ENCODE results near the gene ADGRG3.

Gene ADGRG3

GRCh38 chr16:57679767-57680482, 11.8 kb downstream of the ADGRG3 start:
- Histone ChIP-seq H3K27ac (ENCODE audit: low read length) (no peak overlapping the region), H3K9me3 (ENCODE audit: control insufficient read depth in 1 of 2, low read length in 2 of 2) (no peaks in the 10 kb centered on the region), H3K27me3 (ENCODE audit: low read depth, low read length) (no peaks in the 10 kb centered on the region), H3K36me3 (ENCODE audit: control insufficient read depth in 1 of 2, insufficient read depth in 2 of 2, low read length in 2 of 2) (no peaks in the 10 kb centered on the region), H3K4me1 (ENCODE audit: control insufficient read depth in 1 of 2, insufficient read depth in 2 of 2, low read length in 2 of 2) (no peaks in the 10 kb centered on the region), H3K4me3 (ENCODE audit: low read depth in 1 of 2, low read length in 2 of 2) (no peak overlapping the region)

DNA sequence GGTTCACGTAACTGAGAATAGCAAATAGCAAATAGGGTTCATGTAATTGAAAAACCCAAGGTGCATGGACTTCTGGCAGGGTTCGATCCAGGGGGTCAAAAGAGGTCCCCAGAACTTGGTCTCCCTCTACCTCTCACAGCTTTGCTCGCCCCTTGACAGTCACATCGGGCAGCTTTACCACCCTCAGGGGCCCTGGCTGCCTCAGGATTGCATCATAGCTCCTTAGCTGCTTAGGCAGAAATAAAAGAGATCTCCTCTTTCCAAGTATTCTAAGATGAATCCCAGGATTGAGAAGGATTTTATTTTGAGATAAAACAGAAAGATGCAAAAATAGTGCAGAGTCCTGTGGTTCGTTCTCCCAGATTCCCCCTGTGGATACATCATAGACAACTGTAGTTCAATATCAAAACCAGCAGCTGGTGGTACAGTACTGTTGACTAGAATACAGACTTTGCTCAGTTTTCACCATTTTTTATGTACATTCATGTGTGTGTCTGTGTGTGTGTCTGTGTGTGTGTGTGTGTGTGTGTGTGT, 12.8 kb downstream of the ADGRG3 start:
- Histone ChIP-seq H3K27ac (ENCODE audit: low read length) (no peak overlapping the region), H3K4me1 (ENCODE audit: control insufficient read depth in 1 of 2, insufficient read depth in 2 of 2, low read length in 2 of 2) (no peaks in the 10 kb centered on the region), H3K4me3 (ENCODE audit: low read depth in 1 of 2, low read length in 2 of 2) (no peak overlapping the region), H3K9me3 (ENCODE audit: control insufficient read depth in 1 of 2, low read length in 2 of 2) (no peaks in the 10 kb centered on the region), H3K36me3 (ENCODE audit: control insufficient read depth in 1 of 2, insufficient read depth in 2 of 2, low read length in 2 of 2) (no peaks in the 10 kb centered on the region), H3K27me3 (ENCODE audit: low read depth, low read length) (no peaks in the 10 kb centered on the region)

DNA sequence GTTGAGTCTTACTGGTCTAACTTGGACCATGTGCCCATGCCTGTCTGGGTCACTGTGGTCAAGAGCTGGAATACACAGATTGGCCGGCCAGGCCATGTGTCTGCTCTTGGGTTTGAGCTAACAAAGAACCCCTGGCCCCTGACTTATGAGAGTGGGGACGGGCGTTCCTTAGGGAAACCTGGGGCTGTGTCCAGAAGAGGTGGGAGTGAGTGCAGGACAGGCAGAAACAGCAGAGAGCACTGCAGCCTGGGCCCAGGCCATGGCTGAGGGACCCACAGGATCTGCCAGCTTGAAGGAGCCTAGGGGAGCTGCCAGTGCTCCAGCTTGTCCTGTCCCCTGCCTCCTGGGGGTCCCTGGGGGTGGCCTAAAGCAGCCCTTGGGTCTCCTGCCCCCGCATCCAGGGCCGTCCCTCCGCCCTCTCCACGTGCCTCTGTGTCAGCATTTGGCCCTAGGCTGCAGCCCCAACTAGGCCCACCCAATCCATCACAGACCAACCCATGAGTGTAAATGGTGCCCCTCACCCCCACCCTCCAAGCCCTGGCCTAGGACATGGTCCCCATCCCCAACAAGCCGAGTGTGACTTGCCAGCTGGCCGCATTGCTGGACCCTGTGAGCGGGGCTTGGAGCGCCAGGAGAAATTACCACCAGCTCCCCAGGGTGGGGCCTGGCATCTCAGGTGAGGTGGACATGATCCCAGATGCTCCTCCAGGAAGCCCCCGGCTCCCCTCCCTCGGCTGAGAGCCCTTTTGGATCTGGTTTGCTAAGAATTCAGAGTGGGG, 14.0 kb downstream of the ADGRG3 start:
- no peak overlapping the region for H3K4me3 ChIP-seq (ENCODE audit: low read depth in 1 of 2, low read length in 2 of 2)
- H3K36me3 ChIP-seq (ENCODE audit: control insufficient read depth in 1 of 2, insufficient read depth in 2 of 2, low read length in 2 of 2), result no peaks in the 10 kb centered on the region
- H3K27ac ChIP-seq (ENCODE audit: low read length), result no peak overlapping the region
- H3K27me3 ChIP-seq (ENCODE audit: low read depth, low read length), result no peaks in the 10 kb centered on the region
- H3K9me3 ChIP-seq (ENCODE audit: control insufficient read depth in 1 of 2, low read length in 2 of 2), result no peaks in the 10 kb centered on the region
- no peaks in the 10 kb centered on the region for H3K4me1 ChIP-seq (ENCODE audit: control insufficient read depth in 1 of 2, insufficient read depth in 2 of 2, low read length in 2 of 2)

DNA sequence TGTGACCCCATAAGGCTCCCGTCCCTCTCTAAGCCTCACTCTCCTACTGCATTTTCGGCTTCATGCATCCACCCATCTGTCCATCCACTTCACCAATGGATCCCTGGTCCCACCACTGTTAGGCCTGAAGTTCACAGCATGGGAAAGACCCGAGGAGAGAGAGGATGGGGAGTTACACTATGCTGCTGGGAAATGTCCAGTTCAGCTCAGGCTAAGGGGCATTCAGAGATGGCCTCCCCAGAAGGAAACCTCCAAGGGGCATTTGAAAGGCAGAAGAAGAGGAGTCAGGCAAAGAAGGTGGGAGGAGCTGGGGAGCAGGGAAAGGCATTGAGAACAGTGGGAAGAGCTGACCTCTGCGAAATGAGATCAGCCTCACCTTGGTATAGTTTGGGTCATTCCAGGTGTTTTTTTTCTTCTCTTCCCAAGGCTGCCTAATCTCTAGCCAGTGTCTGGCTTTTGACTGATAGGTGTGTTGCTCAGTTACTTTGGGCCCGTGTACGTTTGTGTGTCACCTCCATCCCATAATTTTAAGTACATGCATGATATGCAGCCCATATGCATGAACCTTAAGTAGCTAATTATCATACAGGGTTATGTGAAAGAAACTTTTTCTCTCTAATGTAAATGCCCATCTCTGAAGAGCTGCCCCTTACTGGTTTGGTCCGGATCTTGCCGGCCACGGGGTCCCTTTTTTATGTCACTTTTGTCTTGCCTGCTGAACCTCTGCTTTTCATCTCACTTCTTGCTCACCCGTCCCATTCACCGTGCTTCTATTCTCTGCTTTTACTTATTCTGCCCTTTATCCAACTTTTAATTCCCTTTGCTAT, 14.9 kb downstream of the ADGRG3 start:
- no peaks in the 10 kb centered on the region for H3K9me3 ChIP-seq (ENCODE audit: control insufficient read depth in 1 of 2, low read length in 2 of 2)
- no peaks in the 10 kb centered on the region for H3K4me1 ChIP-seq (ENCODE audit: control insufficient read depth in 1 of 2, insufficient read depth in 2 of 2, low read length in 2 of 2)
- no peak overlapping the region for H3K4me3 ChIP-seq (ENCODE audit: low read depth in 1 of 2, low read length in 2 of 2)
- no peaks in the 10 kb centered on the region for H3K36me3 ChIP-seq (ENCODE audit: control insufficient read depth in 1 of 2, insufficient read depth in 2 of 2, low read length in 2 of 2)
- H3K27me3 ChIP-seq (ENCODE audit: low read depth, low read length), result no peaks in the 10 kb centered on the region
- no peak overlapping the region for H3K27ac ChIP-seq (ENCODE audit: low read length)

DNA sequence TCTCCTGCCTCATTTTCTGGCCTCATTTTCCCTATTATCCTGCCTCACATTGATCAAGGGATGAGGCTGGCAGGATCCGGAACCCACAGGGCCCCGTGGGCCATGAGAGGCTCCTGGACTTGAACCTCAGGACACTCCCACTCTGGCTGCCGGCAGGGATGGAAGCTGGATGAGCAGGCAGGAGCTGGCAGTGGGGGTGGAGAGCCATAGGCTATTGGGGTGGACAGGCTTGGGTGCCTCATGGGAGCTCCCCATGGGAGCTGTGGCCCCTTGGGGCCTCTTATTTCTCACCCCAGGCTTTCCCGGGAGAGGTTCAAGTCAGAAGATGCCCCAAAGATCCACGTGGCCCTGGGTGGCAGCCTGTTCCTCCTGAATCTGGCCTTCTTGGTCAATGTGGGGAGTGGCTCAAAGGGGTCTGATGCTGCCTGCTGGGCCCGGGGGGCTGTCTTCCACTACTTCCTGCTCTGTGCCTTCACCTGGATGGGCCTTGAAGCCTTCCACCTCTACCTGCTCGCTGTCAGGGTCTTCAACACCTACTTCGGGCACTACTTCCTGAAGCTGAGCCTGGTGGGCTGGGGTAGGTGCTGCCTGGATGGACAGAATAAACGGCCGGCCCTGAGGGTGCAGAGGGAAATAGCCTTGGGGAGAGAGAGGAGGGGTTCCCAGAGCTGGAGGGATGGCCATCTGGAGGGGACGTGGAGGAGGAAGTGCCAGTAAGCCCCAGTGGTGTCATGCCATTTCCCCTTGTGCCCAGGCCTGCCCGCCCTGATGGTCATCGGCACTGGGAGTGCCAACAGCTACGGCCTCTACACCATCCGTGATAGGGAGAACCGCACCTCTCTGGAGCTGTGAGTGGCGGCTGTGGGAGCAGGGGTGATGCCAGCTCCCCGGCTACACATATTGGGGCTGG, 15.8 kb downstream of the ADGRG3 start:
- no peak overlapping the region for H3K27ac ChIP-seq (ENCODE audit: low read length)
- H3K9me3 ChIP-seq (ENCODE audit: control insufficient read depth in 1 of 2, low read length in 2 of 2), result no peaks in the 10 kb centered on the region
- no peaks in the 10 kb centered on the region for H3K4me1 ChIP-seq (ENCODE audit: control insufficient read depth in 1 of 2, insufficient read depth in 2 of 2, low read length in 2 of 2)
- no peak overlapping the region for H3K4me3 ChIP-seq (ENCODE audit: low read depth in 1 of 2, low read length in 2 of 2)
- H3K36me3 ChIP-seq (ENCODE audit: control insufficient read depth in 1 of 2, insufficient read depth in 2 of 2, low read length in 2 of 2), result no peaks in the 10 kb centered on the region
- H3K27me3 ChIP-seq (ENCODE audit: low read depth, low read length), result no peaks in the 10 kb centered on the region

DNA sequence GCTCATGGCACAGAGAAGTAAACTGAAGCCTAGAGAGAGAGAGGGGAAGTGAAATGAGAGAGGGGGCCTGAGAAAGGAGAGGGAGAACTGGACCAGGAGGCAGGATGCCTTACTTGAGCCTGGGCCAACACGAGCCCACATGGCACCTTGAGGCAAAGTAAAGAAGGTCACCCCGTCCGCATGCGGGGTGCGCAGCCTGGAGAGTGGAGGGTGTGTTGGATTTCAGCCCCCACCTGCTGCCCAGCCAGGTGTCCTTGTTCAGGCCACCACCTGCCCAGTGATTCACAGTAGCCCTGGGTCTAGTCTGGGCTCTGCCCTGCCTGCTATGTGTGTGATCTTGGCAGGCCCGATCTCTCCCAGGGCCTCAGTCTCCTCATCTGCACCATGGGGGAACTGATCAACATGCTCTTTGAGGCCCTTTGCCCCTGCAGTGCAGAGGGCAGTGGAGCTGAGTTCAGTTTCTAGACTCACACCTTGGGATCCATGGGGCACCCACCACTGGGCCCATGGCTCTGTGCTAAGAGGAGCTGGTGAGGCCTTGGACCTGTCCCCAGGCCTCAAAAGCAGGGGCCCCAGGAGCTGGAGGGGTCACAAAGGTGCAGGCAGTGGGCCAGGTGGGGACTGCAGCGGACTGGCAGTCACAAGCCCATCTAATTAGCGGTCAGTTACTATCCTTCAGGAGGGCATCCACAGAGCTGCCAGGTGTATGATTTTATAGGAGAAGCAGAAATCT, 16.7 kb downstream of the ADGRG3 start:
- no peak overlapping the region for H3K27ac ChIP-seq (ENCODE audit: low read length)
- H3K27me3 ChIP-seq (ENCODE audit: low read depth, low read length), result no peaks in the 10 kb centered on the region
- no peaks in the 10 kb centered on the region for H3K4me1 ChIP-seq (ENCODE audit: control insufficient read depth in 1 of 2, insufficient read depth in 2 of 2, low read length in 2 of 2)
- no peaks in the 10 kb centered on the region for H3K9me3 ChIP-seq (ENCODE audit: control insufficient read depth in 1 of 2, low read length in 2 of 2)
- no peaks in the 10 kb centered on the region for H3K36me3 ChIP-seq (ENCODE audit: control insufficient read depth in 1 of 2, insufficient read depth in 2 of 2, low read length in 2 of 2)
- H3K4me3 ChIP-seq (ENCODE audit: low read depth in 1 of 2, low read length in 2 of 2), result no peak overlapping the region

- H3K4me3 ChIP-seq (ENCODE audit: low read depth in 1 of 2, low read length in 2 of 2), result no peak overlapping the region
- H3K36me3 ChIP-seq (ENCODE audit: control insufficient read depth in 1 of 2, insufficient read depth in 2 of 2, low read length in 2 of 2), result no peaks in the 10 kb centered on the region
- no peaks in the 10 kb centered on the region for H3K4me1 ChIP-seq (ENCODE audit: control insufficient read depth in 1 of 2, insufficient read depth in 2 of 2, low read length in 2 of 2)
- H3K9me3 ChIP-seq (ENCODE audit: control insufficient read depth in 1 of 2, low read length in 2 of 2), result no peaks in the 10 kb centered on the region
- H3K27me3 ChIP-seq (ENCODE audit: low read depth, low read length), result no peaks in the 10 kb centered on the region
- H3K27ac ChIP-seq (ENCODE audit: low read length), result no peak overlapping the region
These were observed 17.5 kb downstream of the ADGRG3 start for GRCh38 chr16:57685633-57686032.

DNA sequence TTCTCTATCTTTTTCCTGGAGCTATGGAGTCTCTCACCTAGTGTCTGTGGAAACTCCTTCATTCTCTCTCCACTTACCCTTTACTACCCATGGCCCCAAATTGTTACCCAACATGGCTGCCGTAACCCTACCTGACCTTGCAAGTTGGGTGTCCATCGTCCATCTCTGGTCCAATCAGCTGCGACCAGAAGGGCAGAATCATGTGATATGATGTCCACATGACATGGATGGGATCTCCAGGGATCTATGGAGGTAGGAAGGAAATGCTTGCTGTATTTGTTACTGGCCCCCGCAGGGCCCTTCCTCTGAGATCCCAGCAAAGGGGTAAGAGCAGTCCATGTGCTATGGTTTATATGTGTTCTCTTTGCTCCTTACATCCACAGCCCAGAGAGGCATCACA, 18.5 kb downstream of the ADGRG3 start:
- Histone ChIP-seq H3K9me3 (ENCODE audit: control insufficient read depth in 1 of 2, low read length in 2 of 2) (no peaks in the 10 kb centered on the region), H3K36me3 (ENCODE audit: control insufficient read depth in 1 of 2, insufficient read depth in 2 of 2, low read length in 2 of 2) (no peaks in the 10 kb centered on the region), H3K4me1 (ENCODE audit: control insufficient read depth in 1 of 2, insufficient read depth in 2 of 2, low read length in 2 of 2) (peaks cover 0 to 5% of the 10 kb centered on the region in 2 donors), H3K4me3 (ENCODE audit: low read depth in 1 of 2, low read length in 2 of 2) (no peak overlapping the region), H3K27ac (ENCODE audit: low read length) (no peak overlapping the region), H3K27me3 (ENCODE audit: low read depth, low read length) (no peaks in the 10 kb centered on the region)

- Histone ChIP-seq H3K4me1 (ENCODE audit: control insufficient read depth in 1 of 2, insufficient read depth in 2 of 2, low read length in 2 of 2) (peaks cover 0 to 5% of the 10 kb centered on the region in 2 donors), H3K4me3 (ENCODE audit: low read depth in 1 of 2, low read length in 2 of 2) (no peak overlapping the region), H3K36me3 (ENCODE audit: control insufficient read depth in 1 of 2, insufficient read depth in 2 of 2, low read length in 2 of 2) (no peaks in the 10 kb centered on the region), H3K27ac (ENCODE audit: low read length) (no peak overlapping the region), H3K9me3 (ENCODE audit: control insufficient read depth in 1 of 2, low read length in 2 of 2) (no peaks in the 10 kb centered on the region), H3K27me3 (ENCODE audit: low read depth, low read length) (no peaks in the 10 kb centered on the region)
These were observed 19.3 kb downstream of the ADGRG3 start for GRCh38 chr16:57687363-57687929.

- H3K4me3 ChIP-seq (ENCODE audit: low read depth in 1 of 2, low read length in 2 of 2), result no peak overlapping the region
- no peak overlapping the region for H3K27ac ChIP-seq (ENCODE audit: low read length)
- no peaks in the 10 kb centered on the region for H3K27me3 ChIP-seq (ENCODE audit: low read depth, low read length)
- H3K4me1 ChIP-seq (ENCODE audit: control insufficient read depth in 1 of 2, insufficient read depth in 2 of 2, low read length in 2 of 2), result peaks cover 0 to 5% of the 10 kb centered on the region in 2 donors
- no peaks in the 10 kb centered on the region for H3K36me3 ChIP-seq (ENCODE audit: control insufficient read depth in 1 of 2, insufficient read depth in 2 of 2, low read length in 2 of 2)
- no peaks in the 10 kb centered on the region for H3K9me3 ChIP-seq (ENCODE audit: control insufficient read depth in 1 of 2, low read length in 2 of 2)
These were observed 20.4 kb downstream of the ADGRG3 start for GRCh38 chr16:57688487-57688986.
